ENCODE data around the gene ZBTB38.

- no peak for TF ChIP-seq CTCF (IDR thresholded peaks at IDR 0.05)
- TF ChIP-seq POLR2A (IDR thresholded peaks at IDR 0.05): no peak
- no peak for TF ChIP-seq EP300 (IDR thresholded peaks at IDR 0.05)
These were observed 38.7 kb downstream of the ZBTB38 start for GRCh38 chr3:141407047-141407446.
